Astrocyte (in vitro differentiated cells and primary cell): ENCODE results near the gene MIDN.

ENCODE experiments used
- CTCF ChIP-seq: IDR thresholded peaks from 2 replicates; pipeline ENCODE4 v1.5.1; 2011; ENCODE audit warnings: low read depth, mild to moderate bottlenecking, inconsistent platforms, low read length, moderate library complexity; ENCODE audit not compliant: insufficient read depth
- EZH2 ChIP-seq: IDR thresholded peaks from 2 replicates; pipeline ENCODE4 v1.6.1; 2012; ENCODE audit warnings: mild to moderate bottlenecking, low read length, inconsistent platforms; ENCODE audit not compliant: insufficient read depth

GRCh38 chr19:1205114-1206099 is 43.0 kb upstream of the MIDN start, which contains the start of gene STK11:
- no peak for TF ChIP-seq CTCF
- TF ChIP-seq EZH2, result no peak
